Endothelial cell of umbilical vein (primary cell): ENCODE data around the gene SSC5D. TPM values are rescaled to one million over a fixed set of nuclear protein-coding genes. Genes with fewer than 3 reads are reported as not detected.

Source experiments
- BruUV-seq: library from RNA; stranded (reverse); fragments of 400-500 nt; replicated peaks from 2 replicates; lab custom pipeline; 2021; lab: Mats Ljungman, UMichigan
- CTCF ChIA-PET: fragments of 300-600, 350-600 bp; sonication (Branson Sonifier 250); formaldehyde crosslinking; loops from one replicate; lab custom pipeline; 2021; ENCODE audit warnings: antibody characterized with exemption, inconsistent platforms; lab: Charles Lee
- POLR2A ChIA-PET: fragments of 300-600, 350-600 bp; sonication (Branson Sonifier 250); formaldehyde crosslinking; loops from one replicate; lab custom pipeline; 2021; ENCODE audit warnings: antibody characterized with exemption, inconsistent platforms; lab: Charles Lee
- DNase-seq: peaks from one replicate; pipeline ENCODE4 v3.0.0-alpha.2; 2011; ENCODE audit warnings: low read depth, low spot score
- FAIRE-seq: peaks from 2 replicates; lab custom pipeline; 2011; peaks lifted over from hg19 to GRCh38; lab: Jason Lieb, UNC
- H2AFZ ChIP-seq: 2 replicates; pipeline ENCODE4 v1.6.0; 2012; ENCODE audit warnings: low read depth, low read length, control low read depth, inconsistent platforms
- H3K27ac ChIP-seq: 2 replicates; pipeline ENCODE4 v1.5.1; 2011; ENCODE audit warnings: low read depth, mild to moderate bottlenecking, control low read depth, low read length, moderate library complexity; ENCODE audit not compliant: insufficient read depth
- H3K27me3 ChIP-seq, 2 experiments: 2 replicates each; pipeline versions ENCODE4 v1.6.0 to v1.6.1; 2011; ENCODE audit warnings: low read length in 2 of 2, mixed read lengths in 1 of 2; ENCODE audit not compliant: control insufficient read depth in 2 of 2, insufficient read depth in 2 of 2
- H3K36me3 ChIP-seq, 2 experiments: 2 replicates in 1 of 2; 3 replicates in 1 of 2; pipeline ENCODE4 v1.5.1; 2011; ENCODE audit warnings: low read length in 2 of 2, mild to moderate bottlenecking in 1 of 2, moderate library complexity in 1 of 2; ENCODE audit not compliant: control insufficient read depth in 2 of 2, insufficient read depth in 2 of 2; ENCODE audit errors: extremely low read depth in 1 of 2
- H3K4me1 ChIP-seq: 3 replicates; pipeline ENCODE4 v1.5.1; 2011; ENCODE audit warnings: mild to moderate bottlenecking, low read length; ENCODE audit not compliant: control insufficient read depth, insufficient read depth; ENCODE audit errors: extremely low read depth
- H3K4me2 ChIP-seq: 2 replicates; pipeline ENCODE4 v1.6.1; 2011; ENCODE audit warnings: low read length, control low read depth, mixed read lengths; ENCODE audit not compliant: insufficient read depth
- H3K4me3 ChIP-seq, 3 experiments: fragments of 200-600 bp in 1 of 3; sonication (generic), shearing (Covaris generic) in 1 of 3; replicated peaks in 1 of 3; 2 replicates each; pipeline ENCODE4 v1.5.1; 2011 to 2016; ENCODE audit warnings: control low read depth in 3 of 3, low read length in 3 of 3, mild to moderate bottlenecking in 2 of 3, inconsistent platforms in 1 of 3, low read depth in 1 of 3, moderate library complexity in 1 of 3; ENCODE audit not compliant: insufficient read depth in 1 of 3
- H3K79me2 ChIP-seq: 2 replicates; pipeline ENCODE4 v1.6.0; 2012; ENCODE audit warnings: low read length, inconsistent platforms; ENCODE audit not compliant: control insufficient read depth, insufficient read depth
- H3K9ac ChIP-seq: replicated peaks from 2 replicates; pipeline ENCODE3; 2011; ENCODE audit warnings: low read length, control low read depth; ENCODE audit not compliant: insufficient read depth; ENCODE audit errors: extremely low read depth
- H3K9me1 ChIP-seq: replicated peaks from 3 replicates; pipeline ENCODE4 v1.6.0; 2011; ENCODE audit warnings: mild to moderate bottlenecking, low read length; ENCODE audit not compliant: control insufficient read depth, insufficient read depth; ENCODE audit errors: extremely low read depth
- H3K9me3 ChIP-seq: replicated peaks from 2 replicates; pipeline ENCODE4 v1.5.1; 2012; ENCODE audit warnings: low read length, inconsistent platforms; ENCODE audit not compliant: control insufficient read depth, insufficient read depth
- H4K20me1 ChIP-seq: replicated peaks from 2 replicates; pipeline ENCODE3; 2011; ENCODE audit warnings: mild to moderate bottlenecking, low read length; ENCODE audit not compliant: control insufficient read depth, insufficient read depth; ENCODE audit errors: extremely low read depth
- EZH2 ChIP-seq: IDR thresholded peaks from 2 replicates; pipeline ENCODE4 v1.6.1; 2012; ENCODE audit warnings: borderline replicate concordance, low read depth, mild to moderate bottlenecking, moderate library complexity, low read length, inconsistent platforms; ENCODE audit not compliant: severe bottlenecking
- FOS ChIP-seq: IDR thresholded peaks from 2 replicates; pipeline ENCODE4 v1.6.1; 2011; ENCODE audit warnings: mild to moderate bottlenecking, low read length, moderate library complexity, borderline replicate concordance; ENCODE audit not compliant: insufficient read depth
- GATA2 ChIP-seq: IDR thresholded peaks from 2 replicates; pipeline ENCODE4 v1.7.0; 2011; ENCODE audit warnings: low read depth, mild to moderate bottlenecking, moderate library complexity, mixed read lengths, low read length; ENCODE audit not compliant: insufficient read length, insufficient read depth
- MYC ChIP-seq: IDR thresholded peaks from one replicate; pipeline ENCODE4 v1.6.1; 2011; ENCODE audit warnings: mild to moderate bottlenecking, low read depth, low read length
- POLR2A ChIP-seq: IDR thresholded peaks from 2 replicates; pipeline ENCODE4 v1.6.1; 2012; ENCODE audit warnings: low read depth, mild to moderate bottlenecking, control low read depth, low read length
- POLR2AphosphoS5 ChIP-seq: IDR thresholded peaks from 2 replicates; pipeline ENCODE4 v1.6.1; 2012; ENCODE audit warnings: low read depth, mild to moderate bottlenecking, control low read depth, low read length, moderate library complexity; ENCODE audit not compliant: insufficient read depth
- dilution Hi-C: fragments of 300-500 bp; cut with MboI; formaldehyde crosslinking; loops from one replicate; pipeline ENCODE4 v1.15.0; 2019; ENCODE audit warnings: low sequenced_read_pairs; ENCODE audit not compliant: extremely low pct_ligation_motif_present
- intact Hi-C: fragments of 100-400 bp; cut with micrococcal nuclease; formaldehyde crosslinking; loops from one replicate; pipeline ENCODE4 v1.10.0; 2022
- polyA plus RNA-seq, 4 experiments: library from polyadenylated mRNA; depleted of rRNA in 3 of 4; stranded (reverse) in 3 of 4; unstranded in 1 of 4; fragments of >200 nt; gene quantifications; 2 replicates each; pipeline versions ENCODE4 v1.2.1 to v1.2.3, GENCODE V29; 2011 to 2012; ENCODE audit warnings: missing spikeins in 1 of 4
- total RNA-seq: library from RNA; stranded (reverse); gene quantifications from 2 replicates; pipeline ENCODE4 v1.2.3, GENCODE V29; 2021
- TF ChIP-seq, protein P1 (sequence below): IDR thresholded peaks from 2 replicates; pipeline ENCODE4 v1.6.1; 2011; ENCODE audit not compliant: insufficient read depth, insufficient read length
- TF ChIP-seq, protein P2 (sequence below), 2 donors: IDR thresholded peaks; 1 replicate in 1 of 2; 2 replicates in 1 of 2; pipeline ENCODE4 v1.5.1; 2011; ENCODE audit warnings: low read length in 2 of 2, mild to moderate bottlenecking in 2 of 2, moderate library complexity in 2 of 2, control low read depth in 1 of 2, inconsistent platforms in 1 of 2, low read depth in 1 of 2; ENCODE audit not compliant: insufficient read depth in 1 of 2; ENCODE audit errors: extremely low read depth in 1 of 2

Gene SSC5D
- total and polyA plus RNA-seq, 2 donors (not counting 3 experiments of a cell fraction or from before 2014, with no cell fraction given): 0.47 to 1.3 TPM

DNA sequence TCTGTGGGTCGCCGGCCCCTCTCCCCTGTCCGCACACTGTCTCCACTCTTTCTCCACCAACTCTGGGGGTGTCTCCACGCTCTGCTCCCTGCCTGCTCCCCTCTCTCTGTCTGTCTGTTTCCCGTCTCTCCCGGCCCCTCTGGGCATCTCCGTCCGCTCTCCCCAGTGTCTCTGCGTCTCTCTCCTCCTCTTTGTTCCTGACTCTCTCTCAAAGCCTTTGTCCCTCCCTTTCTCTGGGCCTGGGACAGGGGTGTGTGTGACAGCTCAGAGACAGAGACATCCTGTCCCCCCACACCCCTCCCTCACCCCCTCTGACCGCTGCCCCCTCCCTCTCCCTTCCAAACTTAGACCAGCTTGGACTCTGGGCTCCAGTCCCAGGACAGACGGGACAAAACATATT lies 57.8 kb downstream of the SSC5D start:
- no peak for DNase-seq
- intact Hi-C loops (no loop called here), dilution Hi-C loops (no loop called here)
- Histone ChIP-seq H3K36me3 (no peaks in the 10 kb centered on the region), H3K27me3 (no peaks in the 10 kb centered on the region), H3K79me2 (no peaks in the 10 kb centered on the region), H3K9me1 (no peaks in the 10 kb centered on the region), H2AFZ (no peak overlapping the region), H3K9ac (no peak overlapping the region), H3K4me1 (peaks cover 33% of the 10 kb centered on the region), H3K4me2 (no peak overlapping the region), H4K20me1 (no peaks in the 10 kb centered on the region), H3K4me3 (no peak overlapping the region), H3K9me3 (no peaks in the 10 kb centered on the region), H3K27ac (no peak overlapping the region)
- FAIRE-seq: no peak
- TF ChIP-seq, protein P1, sequence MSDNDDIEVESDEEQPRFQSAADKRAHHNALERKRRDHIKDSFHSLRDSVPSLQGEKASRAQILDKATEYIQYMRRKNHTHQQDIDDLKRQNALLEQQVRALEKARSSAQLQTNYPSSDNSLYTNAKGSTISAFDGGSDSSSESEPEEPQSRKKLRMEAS: no peak
- TF ChIP-seq EZH2 (no peak), POLR2AphosphoS5 (no peak), POLR2A (no peak), FOS (no peak), GATA2 (no peak), MYC (no peak)
- TF ChIP-seq, protein P2, sequence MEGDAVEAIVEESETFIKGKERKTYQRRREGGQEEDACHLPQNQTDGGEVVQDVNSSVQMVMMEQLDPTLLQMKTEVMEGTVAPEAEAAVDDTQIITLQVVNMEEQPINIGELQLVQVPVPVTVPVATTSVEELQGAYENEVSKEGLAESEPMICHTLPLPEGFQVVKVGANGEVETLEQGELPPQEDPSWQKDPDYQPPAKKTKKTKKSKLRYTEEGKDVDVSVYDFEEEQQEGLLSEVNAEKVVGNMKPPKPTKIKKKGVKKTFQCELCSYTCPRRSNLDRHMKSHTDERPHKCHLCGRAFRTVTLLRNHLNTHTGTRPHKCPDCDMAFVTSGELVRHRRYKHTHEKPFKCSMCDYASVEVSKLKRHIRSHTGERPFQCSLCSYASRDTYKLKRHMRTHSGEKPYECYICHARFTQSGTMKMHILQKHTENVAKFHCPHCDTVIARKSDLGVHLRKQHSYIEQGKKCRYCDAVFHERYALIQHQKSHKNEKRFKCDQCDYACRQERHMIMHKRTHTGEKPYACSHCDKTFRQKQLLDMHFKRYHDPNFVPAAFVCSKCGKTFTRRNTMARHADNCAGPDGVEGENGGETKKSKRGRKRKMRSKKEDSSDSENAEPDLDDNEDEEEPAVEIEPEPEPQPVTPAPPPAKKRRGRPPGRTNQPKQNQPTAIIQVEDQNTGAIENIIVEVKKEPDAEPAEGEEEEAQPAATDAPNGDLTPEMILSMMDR (IDR thresholded peaks at IDR 0.05; ENCODE audit: extremely low read depth in 1 of 2, insufficient read depth in 1 of 2, low read depth in 1 of 2, low read length in 2 of 2): no peak
- ChIA-PET POLR2A (interaction anchor here (0.7 kb wide), 1 partner anchor 34 kb away, joined by 5 read pairs; no protein-coding TSS in a partner anchor), CTCF (interaction anchor here (1.7 kb wide), 1 partner anchor 87 kb away, joined by 6 read pairs; no protein-coding TSS in a partner anchor)
- BruUV-seq: no TSS peak
